Upper lobe of left lung (tissue), 6 donors: ENCODE results near the gene MACROD2. TPM values are rescaled to one million over a fixed set of nuclear protein-coding genes. Genes with fewer than 3 reads are reported as not detected.
A peak's percentile ranks its signal among the peaks of the same experiment; 100 is the strongest.

Experiments
- ATAC-seq, 2 donors: fragments of 200-7000 bp; cut with Tn5 transposase; one replicate each; pipeline ENCODE4 v1.9.1; 2022; ENCODE audit warnings: mild to moderate bottlenecking in 2 of 2, moderate library complexity in 2 of 2; ENCODE audit not compliant: low FRiP score in 2 of 2
- DNase-seq, 2 donors: peaks; one replicate each; pipeline ENCODE4 v3.0.0-alpha.2; 2019 to 2020
- H3K27ac ChIP-seq, 4 donors: fragments of 200-600 bp; sonication (generic); one replicate each; pipeline ENCODE4 v1.5.1; 2016 to 2019
- H3K27me3 ChIP-seq, 4 donors: fragments of 200-600 bp; sonication (generic); one replicate each; pipeline ENCODE4 v1.5.1; 2017 to 2019
- H3K36me3 ChIP-seq, 4 donors: fragments of 200-600 bp; sonication (generic); one replicate each; pipeline ENCODE4 v1.5.1; 2016 to 2019
- H3K4me1 ChIP-seq, 4 donors: fragments of 200-600 bp; sonication (generic); one replicate each; pipeline ENCODE4 v1.5.1; 2018 to 2019
- H3K4me3 ChIP-seq, 4 donors: fragments of 200-600 bp; sonication (generic); one replicate each; pipeline ENCODE4 v1.5.1; 2017 to 2019; ENCODE audit warnings: mild to moderate bottlenecking in 2 of 4, moderate library complexity in 1 of 4
- H3K9me3 ChIP-seq, 4 donors: fragments of 200-600 bp; sonication (generic); one replicate each; pipeline ENCODE4 v1.5.1; 2018 to 2019
- EP300 ChIP-seq, 4 donors: sonication (generic); formaldehyde crosslinking; IDR thresholded peaks; one replicate each; pipeline ENCODE4 v1.5.1; 2017; ENCODE audit warnings: antibody characterized with exemption in 4 of 4, control low read depth in 2 of 4
- POLR2A ChIP-seq, 4 donors: fragments of 450-650 bp; IDR thresholded peaks; one replicate each; pipeline ENCODE4 v1.5.1; 2016 to 2017; ENCODE audit warnings: antibody characterized with exemption in 4 of 4, mild to moderate bottlenecking in 2 of 4
- POLR2AphosphoS5 ChIP-seq, 2 donors: sonication (generic); formaldehyde crosslinking; IDR thresholded peaks; one replicate each; pipeline ENCODE4 v1.5.1; 2017; ENCODE audit warnings: antibody characterized with exemption in 2 of 2
- WGBS, 2 donors: methylation state at CpG; one replicate each; pipeline ENCODE4 v1.1.5; 2017 to 2018; 5-methylcytosine and 5-hydroxymethylcytosine counted together
- total RNA-seq, 6 donors: library from RNA; depleted of rRNA in 4 of 6; stranded (reverse); fragments of >200 nt in 4 of 6; gene quantifications; one replicate each; pipeline versions ENCODE4 v1.1.0 to v1.2.1, GENCODE V29; 2016 to 2021
- TF ChIP-seq, protein P1 (sequence below), 6 experiments: fragments of 450-650 bp in 4 of 6; fragments of 200-600 bp in 2 of 6; sonication (generic) in 2 of 6; IDR thresholded peaks; one replicate each; pipeline ENCODE4 v1.5.1; 2016 to 2019; ENCODE audit warnings: antibody characterized with exemption in 6 of 6
- donor health status: DM: no; HTN: no; CAD: no; lungs with moderate emphysema.
- donor health status: DM: no; HTN: yes; CAD: no; lungs with severe emphysema.

MACROD2 gene
- total RNA-seq, 6 donors from 2014 or later: 20.7 to 84.3 (median 36.3) TPM

DNA sequence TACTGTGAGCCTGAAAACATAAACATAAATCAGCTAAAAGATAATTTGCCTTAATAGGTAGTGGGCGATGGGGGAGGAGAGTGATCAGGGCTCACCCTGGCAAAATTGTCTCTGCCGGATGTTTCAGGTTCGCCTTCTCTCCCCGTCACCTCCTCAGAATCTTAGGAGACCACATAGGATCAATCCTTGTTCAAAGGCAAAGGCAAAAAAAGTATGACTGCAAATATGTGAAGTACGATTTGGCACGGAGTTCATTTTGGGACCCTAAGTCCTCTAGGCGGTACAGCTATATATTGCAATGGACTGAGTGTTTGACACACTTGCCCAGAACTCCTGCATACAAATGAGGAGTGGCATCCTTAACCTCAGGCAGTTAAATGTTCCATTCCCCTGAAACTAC lies 991.3 kb downstream of the MACROD2 start:
- TF ChIP-seq, protein P1, sequence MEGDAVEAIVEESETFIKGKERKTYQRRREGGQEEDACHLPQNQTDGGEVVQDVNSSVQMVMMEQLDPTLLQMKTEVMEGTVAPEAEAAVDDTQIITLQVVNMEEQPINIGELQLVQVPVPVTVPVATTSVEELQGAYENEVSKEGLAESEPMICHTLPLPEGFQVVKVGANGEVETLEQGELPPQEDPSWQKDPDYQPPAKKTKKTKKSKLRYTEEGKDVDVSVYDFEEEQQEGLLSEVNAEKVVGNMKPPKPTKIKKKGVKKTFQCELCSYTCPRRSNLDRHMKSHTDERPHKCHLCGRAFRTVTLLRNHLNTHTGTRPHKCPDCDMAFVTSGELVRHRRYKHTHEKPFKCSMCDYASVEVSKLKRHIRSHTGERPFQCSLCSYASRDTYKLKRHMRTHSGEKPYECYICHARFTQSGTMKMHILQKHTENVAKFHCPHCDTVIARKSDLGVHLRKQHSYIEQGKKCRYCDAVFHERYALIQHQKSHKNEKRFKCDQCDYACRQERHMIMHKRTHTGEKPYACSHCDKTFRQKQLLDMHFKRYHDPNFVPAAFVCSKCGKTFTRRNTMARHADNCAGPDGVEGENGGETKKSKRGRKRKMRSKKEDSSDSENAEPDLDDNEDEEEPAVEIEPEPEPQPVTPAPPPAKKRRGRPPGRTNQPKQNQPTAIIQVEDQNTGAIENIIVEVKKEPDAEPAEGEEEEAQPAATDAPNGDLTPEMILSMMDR (IDR thresholded peaks at IDR 0.05): no peak
- TF ChIP-seq EP300 (IDR thresholded peaks at IDR 0.05): no peak
- TF ChIP-seq POLR2A (IDR thresholded peaks at IDR 0.05): no peak
- no peak for TF ChIP-seq POLR2AphosphoS5 (IDR thresholded peaks at IDR 0.05)
- Histone ChIP-seq H3K4me1 (no peaks in the 10 kb centered on the region), H3K36me3 (no peaks in the 10 kb centered on the region), H3K9me3 (peaks cover 0 to 13% (median 9%) of the 10 kb centered on the region in 4 donors), H3K4me3 (no peak overlapping the region), H3K27me3 (no peaks in the 10 kb centered on the region), H3K27ac (peak overlapping the region; percentile 67 to 84 (median 78))
- WGBS, 2 donors: 70 to 73% methylated on average over 7 of the region's 7 CpGs
- DNase-seq (no peak), ATAC-seq (peak in 1 of 2 donors; percentile 3)

DNA sequence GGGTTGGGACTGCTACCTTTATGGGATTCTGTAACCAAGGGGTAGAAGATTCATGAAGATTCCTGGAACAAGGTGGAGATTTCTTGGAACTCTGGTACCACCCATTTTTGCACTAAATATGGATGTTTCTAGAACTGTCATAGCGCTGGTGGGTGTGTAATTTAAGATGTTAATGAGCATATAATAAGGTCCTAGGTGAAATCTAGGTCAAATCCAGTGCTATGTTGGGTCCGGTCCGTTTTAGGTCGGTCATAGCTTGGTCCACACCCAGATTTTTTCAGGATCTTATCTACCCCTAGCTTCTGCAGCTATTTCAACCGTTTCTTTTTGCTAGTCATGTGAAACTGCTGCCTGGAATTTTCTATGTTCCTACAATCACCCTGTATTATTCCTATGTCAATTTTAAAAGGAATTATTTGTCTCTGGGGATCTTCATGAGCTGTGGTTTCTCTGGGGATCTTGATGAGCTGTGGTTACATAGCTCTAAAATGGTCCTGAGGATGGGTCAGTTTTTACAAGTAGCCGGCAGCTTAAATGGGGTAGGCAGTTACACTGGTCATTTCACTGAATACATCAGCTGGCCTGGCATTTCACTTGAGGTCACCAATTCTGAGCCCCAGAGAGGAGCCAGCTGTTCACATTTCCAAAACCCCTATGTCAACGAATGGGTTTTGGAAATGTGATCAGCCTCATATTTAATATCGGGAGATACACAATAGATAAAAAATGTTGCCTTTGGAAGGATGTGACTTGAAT lies 994.4 kb downstream of the MACROD2 start:
- ATAC-seq: no peak
- TF ChIP-seq POLR2AphosphoS5 (IDR thresholded peaks at IDR 0.05): no peak
- no peak for TF ChIP-seq EP300 (IDR thresholded peaks at IDR 0.05)
- TF ChIP-seq, protein P1 (IDR thresholded peaks at IDR 0.05): no peak
- TF ChIP-seq POLR2A (IDR thresholded peaks at IDR 0.05): no peak
- no peaks in the 10 kb centered on the region for H3K9me3 ChIP-seq
- WGBS, 2 donors: 82 to 83% methylated on average over 7 to 8 of the region's 8 CpGs
- H3K27ac ChIP-seq: no peak overlapping the region
- H3K27me3 ChIP-seq: no peaks in the 10 kb centered on the region
- no peaks in the 10 kb centered on the region for H3K4me1 ChIP-seq
- DNase-seq: no peak
- no peaks in the 10 kb centered on the region for H3K36me3 ChIP-seq
- no peak overlapping the region for H3K4me3 ChIP-seq

DNA sequence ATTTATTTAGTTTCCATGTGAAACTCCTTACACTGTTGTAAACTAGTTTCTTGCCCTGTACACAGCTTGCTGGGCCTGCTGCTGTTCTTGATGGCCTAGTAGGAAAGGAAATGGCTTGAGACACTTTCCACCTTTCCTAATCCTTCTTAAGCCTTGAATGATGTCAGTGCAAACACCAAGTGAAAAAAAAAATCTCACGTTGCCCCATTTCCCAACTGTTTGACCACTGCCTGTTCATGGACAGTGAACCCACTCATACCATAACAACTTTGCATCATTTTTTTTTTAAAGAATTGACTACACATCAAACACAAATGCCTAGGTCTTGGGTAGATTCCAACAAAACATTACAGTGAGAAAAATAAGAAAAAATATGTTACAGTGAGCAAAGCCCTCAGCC lies 995.7 kb downstream of the MACROD2 start:
- H3K36me3 ChIP-seq: no peaks in the 10 kb centered on the region
- no peaks in the 10 kb centered on the region for H3K27me3 ChIP-seq
- no peaks in the 10 kb centered on the region for H3K9me3 ChIP-seq
- 41 to 48% methylated on average over 1 of the region's 1 CpG for WGBS, 2 donors
- no peak overlapping the region for H3K4me3 ChIP-seq
- no peaks in the 10 kb centered on the region for H3K4me1 ChIP-seq
- no peak for TF ChIP-seq EP300 (IDR thresholded peaks at IDR 0.05)
- TF ChIP-seq POLR2A (IDR thresholded peaks at IDR 0.05): no peak
- TF ChIP-seq, protein P1 (IDR thresholded peaks at IDR 0.05): no peak
- no peak for TF ChIP-seq POLR2AphosphoS5 (IDR thresholded peaks at IDR 0.05)
- DNase-seq (no peak), ATAC-seq (no peak)
- no peak overlapping the region for H3K27ac ChIP-seq

DNA sequence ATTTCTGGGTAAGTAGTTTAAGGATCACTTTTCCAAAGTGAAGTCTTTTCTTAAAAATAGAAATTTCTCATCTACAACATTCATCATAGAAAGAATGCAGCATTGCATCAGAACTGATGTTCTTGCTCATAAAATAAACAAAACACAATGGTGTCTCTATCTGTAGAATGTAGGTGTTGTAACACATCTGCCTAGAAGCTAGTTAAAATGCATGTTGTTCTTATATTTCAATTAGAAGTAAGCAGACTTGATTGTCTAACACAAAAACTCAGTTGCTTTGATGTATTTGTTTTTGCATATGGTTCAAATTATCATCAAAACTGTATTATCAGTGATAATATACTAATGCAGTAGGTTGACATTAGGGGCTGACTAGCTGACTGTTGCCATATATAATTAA lies 996.8 kb downstream of the MACROD2 start:
- Histone ChIP-seq H3K27ac (no peak overlapping the region), H3K4me3 (no peak overlapping the region), H3K27me3 (no peaks in the 10 kb centered on the region), H3K4me1 (no peaks in the 10 kb centered on the region), H3K9me3 (no peaks in the 10 kb centered on the region), H3K36me3 (no peaks in the 10 kb centered on the region)
- TF ChIP-seq EP300 (IDR thresholded peaks at IDR 0.05) (no peak), POLR2AphosphoS5 (IDR thresholded peaks at IDR 0.05) (no peak), POLR2A (IDR thresholded peaks at IDR 0.05) (no peak)
- TF ChIP-seq, protein P1 (IDR thresholded peaks at IDR 0.05): no peak
- ATAC-seq (no peak), DNase-seq (no peak)

DNA sequence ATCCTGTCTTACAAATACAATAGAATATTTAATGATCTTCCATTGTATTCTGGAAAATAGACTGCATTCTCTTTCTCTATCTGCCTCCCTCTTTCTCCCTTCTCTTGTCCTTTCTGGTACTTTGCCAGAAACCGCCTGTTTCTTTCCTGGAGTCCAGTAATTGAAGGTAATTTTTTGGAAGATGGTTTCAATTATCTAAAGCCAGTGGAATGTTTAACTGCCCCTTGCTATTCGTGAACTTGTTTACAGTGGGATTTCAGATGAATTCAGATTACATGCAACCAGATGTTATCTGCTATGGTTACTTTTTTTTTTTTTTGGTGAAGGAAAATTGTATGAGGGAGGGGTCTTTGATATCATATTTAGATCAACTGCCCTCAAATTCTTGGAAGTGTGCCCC lies 997.6 kb downstream of the MACROD2 start:
- WGBS, 2 donors: 45 to 55% methylated on average over 2 of the region's 2 CpGs
- no peaks in the 10 kb centered on the region for H3K36me3 ChIP-seq
- DNase-seq: no peak
- no peaks in the 10 kb centered on the region for H3K27me3 ChIP-seq
- TF ChIP-seq EP300 (IDR thresholded peaks at IDR 0.05) (no peak), POLR2A (IDR thresholded peaks at IDR 0.05) (no peak), POLR2AphosphoS5 (IDR thresholded peaks at IDR 0.05) (no peak)
- TF ChIP-seq, protein P1 (IDR thresholded peaks at IDR 0.05): no peak
- H3K4me1 ChIP-seq: no peaks in the 10 kb centered on the region
- H3K9me3 ChIP-seq: peaks cover 0 to 6% (median 0%) of the 10 kb centered on the region in 4 donors
- no peak for ATAC-seq
- no peak overlapping the region for H3K4me3 ChIP-seq
- no peak overlapping the region for H3K27ac ChIP-seq
